Epithelial cell of prostate (primary cell): Measurements from ENCODE around the gene FAM171A1.
"Not testable (repeated sequence)": the region's sequence is repeated elsewhere in the genome, so short reads cannot be mapped to it uniquely, and the experiment has no call there.

Experiments used
- DNase-seq: peaks from one replicate; pipeline ENCODE4 v3.0.0-alpha.2; 2011; ENCODE audit warnings: low read depth, low spot score
- H3K27ac ChIP-seq: fragments of 450-650 bp; 2 replicates; pipeline ENCODE4 v1.5.1; 2017; ENCODE audit warnings: mild to moderate bottlenecking

Gene FAM171A1

DNA sequence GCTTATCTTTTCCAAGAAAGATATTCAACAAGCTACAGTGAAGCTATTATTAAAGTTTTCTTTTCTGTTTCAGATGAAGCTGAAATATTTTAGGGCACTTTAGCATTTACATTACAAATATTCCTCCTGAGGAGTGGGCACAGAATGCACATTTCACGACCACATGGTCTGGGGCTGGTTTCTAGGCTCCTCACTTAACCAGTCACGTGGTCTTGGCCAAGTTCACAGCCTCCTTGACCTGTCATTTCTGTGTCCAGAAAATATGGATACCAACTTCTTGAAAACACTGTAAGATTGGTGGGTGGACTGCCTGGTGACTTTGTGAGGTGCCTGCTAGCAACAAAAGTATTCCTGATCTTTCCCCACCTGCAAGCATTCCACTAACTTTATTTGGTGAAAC, 70.9 kb downstream of the FAM171A1 start:
- DNase-seq = no peak
- H3K27ac ChIP-seq = no peak overlapping the region

DNA sequence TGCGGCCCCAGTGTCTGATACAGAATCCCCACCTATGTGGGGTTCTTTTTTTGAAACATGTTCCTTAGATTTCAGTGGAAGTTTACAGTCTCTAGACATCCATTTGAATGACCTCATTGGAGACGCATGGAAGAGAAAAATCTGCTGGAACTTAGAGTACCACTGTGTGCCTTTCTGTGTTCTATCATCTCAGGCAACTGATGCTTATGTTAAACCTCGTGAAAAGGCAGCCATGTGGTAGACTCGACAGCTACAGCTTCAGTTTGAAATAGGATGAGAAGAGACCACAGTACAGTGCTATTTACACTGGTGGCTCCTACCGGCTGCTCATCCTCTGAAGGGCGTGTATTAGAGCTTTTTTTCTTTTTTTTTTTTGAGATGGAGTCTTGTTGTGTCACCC, 74.4 kb downstream of the FAM171A1 start:
- H3K27ac ChIP-seq = no peak overlapping the region
- no peak for DNase-seq

DNA sequence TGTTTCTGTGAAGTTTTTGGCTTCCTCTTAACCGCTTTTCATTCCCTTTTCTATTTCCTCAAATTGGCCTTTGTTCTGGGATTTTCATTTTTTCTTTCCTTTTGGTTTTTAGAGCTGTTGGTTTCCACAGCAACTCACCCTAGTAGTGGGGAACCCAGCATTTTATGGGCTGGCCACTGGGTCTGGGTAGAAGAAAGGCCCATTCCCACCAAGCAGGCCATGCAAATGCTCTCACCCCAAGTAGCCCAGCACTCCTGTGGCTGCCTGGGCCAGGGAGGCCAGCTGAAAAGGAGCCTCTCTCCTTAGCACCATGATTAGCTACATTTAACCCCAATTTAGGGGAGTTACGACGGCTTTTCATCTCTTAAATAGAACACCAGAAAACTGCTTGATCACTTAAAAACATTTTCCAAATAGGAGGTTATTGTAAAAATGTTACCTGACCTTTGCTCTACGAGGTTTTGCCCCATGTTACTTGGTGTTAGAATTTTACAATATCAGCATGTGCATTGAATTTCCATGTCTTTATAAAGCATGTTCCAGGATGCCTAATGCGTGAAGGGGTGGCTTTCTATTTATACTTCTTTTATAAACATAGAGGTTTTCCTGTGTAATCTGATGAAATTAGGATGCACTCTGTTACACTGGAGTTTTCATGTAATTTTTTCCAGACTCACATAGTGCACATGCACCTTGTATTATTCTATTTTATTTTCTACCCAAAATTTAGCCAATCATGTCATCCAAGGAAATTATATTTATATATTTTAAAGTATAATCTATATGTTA, 75.4 kb downstream of the FAM171A1 start:
- no peak overlapping the region for H3K27ac ChIP-seq
- no peak for DNase-seq

DNA sequence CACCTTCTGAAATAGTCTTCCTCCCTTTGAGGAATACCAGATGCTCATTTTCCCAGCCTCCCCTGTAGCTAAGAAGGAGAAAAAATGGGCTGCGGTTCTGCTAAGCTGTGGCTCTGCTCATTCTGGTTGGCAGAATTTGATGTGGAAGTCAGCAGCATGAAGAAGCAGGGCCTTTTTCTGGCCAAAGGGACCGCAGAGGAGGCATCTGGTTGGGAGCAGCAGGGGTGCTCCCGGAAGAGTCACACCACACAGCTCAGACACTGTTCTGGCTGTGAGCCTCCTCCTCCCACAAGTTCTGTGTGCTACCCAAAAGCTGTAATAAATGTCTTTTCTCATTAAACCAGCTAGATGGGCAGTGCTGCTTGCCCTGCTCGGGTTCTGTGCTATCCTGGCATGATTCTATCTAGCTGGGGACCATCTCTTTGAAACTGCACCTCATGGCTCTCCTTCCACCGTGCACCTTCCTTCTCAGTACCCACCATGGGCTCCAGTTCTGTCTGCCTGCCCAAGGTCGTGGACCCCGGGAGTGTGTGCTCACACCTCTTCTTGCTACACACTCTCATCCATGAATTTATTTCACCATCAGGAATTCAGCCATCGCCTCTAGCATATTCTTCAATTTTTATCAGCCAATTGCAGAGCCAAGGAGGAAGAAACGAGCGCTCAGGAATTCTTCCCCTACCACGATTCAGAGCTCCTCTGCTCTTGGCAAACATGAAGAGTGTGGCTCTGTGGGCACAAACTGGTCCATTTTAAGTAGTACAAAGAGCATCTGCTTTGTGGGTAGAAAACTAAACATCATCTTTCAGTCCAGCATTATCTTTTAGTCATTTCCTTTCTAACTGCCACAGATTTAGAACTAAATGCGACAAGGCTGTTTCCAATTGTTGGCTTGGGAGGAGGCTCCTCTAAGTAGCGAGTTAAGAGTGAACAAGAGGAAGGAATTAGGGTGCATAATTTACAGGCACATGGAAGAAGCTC, 76.9 kb downstream of the FAM171A1 start:
- DNase-seq = no peak
- no peak overlapping the region for H3K27ac ChIP-seq

DNA sequence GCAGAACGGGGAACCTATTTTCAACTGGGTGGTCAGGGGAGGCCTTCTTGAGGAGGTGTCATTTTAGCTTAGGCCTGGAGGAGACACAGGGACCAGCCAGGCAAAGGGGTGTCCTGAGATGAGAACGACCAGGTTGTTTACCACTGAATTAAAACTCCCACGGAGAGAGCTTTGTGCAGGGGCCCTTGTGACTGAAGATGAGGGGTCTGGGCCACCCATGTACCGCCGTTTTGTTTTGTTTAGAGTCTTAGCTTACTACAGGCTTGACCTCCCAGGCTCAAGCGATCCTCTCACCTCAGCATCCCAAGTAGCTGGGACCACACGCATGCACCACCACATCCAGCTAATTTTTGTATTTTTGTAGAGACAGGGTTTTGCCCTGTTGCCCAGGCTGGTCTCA, 80.4 kb downstream of the FAM171A1 start:
- H3K27ac ChIP-seq = no peak overlapping the region
- DNase-seq = no peak

DNA sequence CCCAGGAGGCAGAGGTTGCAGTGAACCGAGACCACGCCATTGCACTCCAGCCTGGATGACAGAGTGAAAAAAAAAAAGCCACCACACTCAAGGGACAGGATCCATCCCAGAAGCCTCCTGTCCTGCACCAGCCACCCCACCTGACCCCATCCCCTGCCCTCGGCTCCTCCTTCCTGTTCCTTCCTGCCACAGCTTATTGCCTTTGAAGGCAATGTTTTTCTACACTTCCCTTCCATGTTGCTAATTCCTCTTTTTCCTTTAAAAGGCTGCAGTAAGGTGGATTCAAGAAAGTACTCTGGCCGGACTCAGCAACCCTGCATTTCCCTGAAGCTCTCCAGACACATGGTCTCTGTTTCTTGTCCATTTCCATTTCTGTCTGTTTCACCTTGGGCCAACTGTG, 80.9 kb downstream of the FAM171A1 start:
- H3K27ac ChIP-seq = no peak overlapping the region
- DNase-seq = no peak

DNA sequence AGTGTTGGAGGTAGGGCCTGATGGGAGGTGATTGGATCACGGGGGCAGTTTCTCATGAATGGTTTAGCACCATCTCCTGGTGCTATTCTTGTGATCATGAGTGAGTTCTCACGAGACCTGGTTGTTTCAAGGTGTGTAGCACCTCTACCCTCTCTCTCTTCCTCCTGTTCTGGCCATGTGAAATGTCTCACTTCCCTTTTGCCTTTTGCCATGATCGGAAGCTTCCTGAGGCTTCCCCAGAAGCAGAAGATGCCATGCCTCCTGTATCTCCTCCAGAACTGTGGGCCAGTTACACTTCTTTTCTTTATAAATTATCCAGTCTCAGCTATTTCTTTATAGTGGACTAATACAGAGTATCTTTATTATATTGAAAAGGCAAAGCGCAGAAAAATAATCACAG, 90.1 kb downstream of the FAM171A1 start:
- no peak for DNase-seq
- no peak overlapping the region for H3K27ac ChIP-seq

DNA sequence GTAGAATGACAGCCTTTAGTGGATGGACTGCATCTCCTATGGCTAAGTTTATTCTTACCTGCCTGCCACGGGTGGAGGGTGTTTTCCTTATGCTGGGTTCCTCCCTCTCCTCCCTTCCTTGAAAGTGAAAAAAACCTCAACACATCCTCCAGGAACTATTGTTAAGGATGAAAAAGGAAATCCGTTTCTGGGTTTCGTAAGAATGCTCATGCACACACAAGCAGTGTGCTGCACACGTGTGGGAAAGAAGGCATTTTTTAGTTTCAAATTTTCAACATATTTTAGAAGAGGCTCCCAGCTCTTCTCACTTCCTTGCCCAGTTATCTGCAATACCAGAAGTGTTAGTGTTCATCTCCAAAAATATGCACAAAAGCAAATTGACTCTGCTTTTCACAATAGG, 90.6 kb downstream of the FAM171A1 start:
- no peak for DNase-seq
- no peak overlapping the region for H3K27ac ChIP-seq

DNA sequence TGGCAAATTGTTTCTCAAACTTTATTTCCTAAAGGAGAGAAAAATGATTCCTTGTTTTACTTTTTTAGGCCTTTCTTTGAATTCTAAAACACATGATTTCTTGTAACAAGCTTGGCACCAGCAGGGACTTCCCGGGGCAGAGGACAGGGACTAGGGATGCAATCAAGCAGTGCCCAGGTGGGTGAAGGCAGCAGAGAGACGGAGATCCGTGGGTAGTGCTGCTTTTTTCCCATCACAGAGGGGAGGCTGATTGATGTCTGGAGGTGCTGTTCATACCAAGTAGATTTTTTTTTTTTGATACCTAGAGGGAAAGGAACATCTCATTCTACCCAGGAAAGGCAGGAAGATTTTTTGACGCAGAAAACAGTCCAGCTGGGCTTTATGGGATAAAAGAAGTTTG, 91.9 kb downstream of the FAM171A1 start:
- no peak overlapping the region for H3K27ac ChIP-seq
- DNase-seq = no peak

DNA sequence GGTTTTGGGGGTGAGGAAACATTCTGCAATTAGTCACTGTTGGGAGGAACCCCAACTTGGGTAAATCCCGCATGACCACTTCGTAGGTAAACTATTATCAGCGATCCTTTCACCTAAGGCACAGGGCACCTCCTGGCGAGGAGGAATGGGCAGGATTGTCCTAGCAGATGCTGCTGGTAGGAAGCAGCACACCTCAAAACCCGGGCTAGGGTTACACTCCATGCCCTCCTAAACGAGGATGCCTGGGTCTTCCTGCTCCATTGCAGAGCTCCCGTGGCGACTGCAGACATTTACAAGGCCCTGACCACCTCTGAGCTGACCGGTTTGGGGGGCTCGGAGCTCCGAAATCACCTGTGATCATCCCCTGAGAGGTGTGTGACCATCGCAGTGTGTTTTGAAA, 92.3 kb downstream of the FAM171A1 start:
- no peak for DNase-seq
- no peak overlapping the region for H3K27ac ChIP-seq

DNA sequence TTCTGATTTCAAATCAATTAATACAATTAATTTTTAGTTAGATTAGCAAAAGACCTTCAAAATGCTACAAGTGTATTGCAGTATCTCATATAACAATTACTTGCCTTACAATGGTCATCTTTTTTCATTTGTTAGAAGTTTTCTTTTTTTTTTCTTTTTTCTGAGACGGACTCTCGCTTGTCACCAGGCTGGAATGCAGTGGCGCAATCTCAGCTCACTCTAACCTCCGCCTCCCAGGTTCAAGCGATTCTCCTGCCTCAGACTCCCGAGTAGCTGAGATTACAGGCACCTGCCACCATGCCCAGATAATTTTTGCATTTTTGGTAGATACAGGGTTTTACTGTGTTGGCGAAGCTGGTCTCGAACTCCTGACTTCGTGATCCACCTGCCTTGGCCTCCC, 95.0 kb downstream of the FAM171A1 start:
- not testable (repeated sequence) for DNase-seq, H3K27ac ChIP-seq

DNA sequence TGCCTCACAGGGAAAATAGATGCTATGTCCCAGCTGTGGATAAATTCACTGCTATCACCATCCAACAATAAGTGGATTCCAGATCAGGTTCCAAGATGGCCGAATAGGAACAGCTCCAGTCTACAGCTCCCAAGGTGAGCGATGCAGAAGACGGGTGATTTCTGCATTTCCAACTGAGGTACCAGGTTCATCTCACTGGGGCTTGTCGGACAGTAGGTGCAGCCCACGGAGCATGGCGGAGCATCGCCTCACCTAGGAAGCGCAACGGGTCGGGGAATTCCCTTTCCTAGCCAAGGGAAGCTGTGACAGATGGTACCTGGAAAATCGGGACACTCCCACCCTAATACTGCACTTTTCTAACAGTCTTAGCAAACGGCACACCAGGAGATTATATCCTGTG, 101.3 kb downstream of the FAM171A1 start:
- H3K27ac ChIP-seq, DNase-seq: not testable (repeated sequence)

DNA sequence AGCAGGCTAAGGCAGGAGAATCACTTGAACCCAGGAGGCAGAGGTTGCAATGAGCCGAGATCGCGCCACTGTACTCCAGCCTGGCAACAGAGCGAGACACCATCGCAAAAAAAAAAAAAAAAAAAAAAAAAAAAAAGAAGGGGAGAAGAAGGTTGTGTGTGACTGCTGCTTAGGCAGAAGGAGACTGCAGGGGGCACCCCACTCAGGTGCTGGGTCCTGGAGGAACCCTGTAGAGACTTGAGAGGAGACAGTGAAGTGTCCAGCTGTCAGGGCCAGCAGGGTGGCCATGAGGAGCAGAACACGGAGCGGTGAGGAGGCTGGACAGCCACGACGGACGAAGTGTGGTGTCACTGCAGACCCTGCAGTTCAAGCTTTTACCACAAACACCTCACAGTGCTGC, 103.6 kb downstream of the FAM171A1 start:
- H3K27ac ChIP-seq = no peak overlapping the region
- DNase-seq = no peak

DNA sequence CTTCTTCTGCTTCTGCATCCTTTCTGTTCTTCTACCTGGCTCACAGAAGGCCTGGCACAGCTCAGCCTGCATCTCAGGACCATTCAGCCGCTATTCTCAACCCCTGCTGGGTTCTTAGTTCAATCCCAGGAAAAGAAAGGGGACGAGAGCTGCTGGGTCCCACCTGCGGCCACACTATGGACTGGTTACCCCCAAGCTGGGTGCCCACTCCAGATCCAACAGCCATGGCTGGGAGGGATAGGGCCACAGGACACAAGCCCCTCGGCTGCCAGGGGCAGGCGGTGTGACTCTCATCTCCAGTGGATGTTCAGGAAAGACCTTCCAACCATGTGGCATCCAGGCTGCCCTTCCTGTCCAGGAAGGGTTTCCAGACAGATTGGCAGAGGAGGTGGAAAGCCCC, 105.0 kb downstream of the FAM171A1 start:
- no peak overlapping the region for H3K27ac ChIP-seq

DNA sequence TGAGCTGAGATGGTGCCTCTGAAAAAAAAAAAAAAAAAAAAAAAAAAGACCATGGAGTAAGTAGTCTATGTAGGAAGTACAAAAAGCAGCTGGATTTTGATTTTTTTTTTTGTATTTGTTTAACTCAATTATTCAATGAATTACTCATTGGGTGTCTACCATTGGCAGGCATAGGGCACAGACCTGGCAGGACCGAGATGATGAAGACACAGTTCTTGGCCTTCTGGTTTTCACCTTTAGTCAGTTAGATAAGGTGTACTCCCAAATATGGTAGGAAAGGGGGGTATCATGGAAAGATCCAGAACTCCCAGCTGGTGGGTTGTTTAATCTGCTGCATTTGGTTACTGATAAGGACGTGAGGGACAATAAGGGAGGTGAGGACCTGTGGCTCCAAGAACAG, 105.5 kb downstream of the FAM171A1 start:
- H3K27ac ChIP-seq = no peak overlapping the region
- no peak for DNase-seq

More for the DNA sequence above, 105.0 kb downstream of the FAM171A1 start:
- no peak for DNase-seq

DNA sequence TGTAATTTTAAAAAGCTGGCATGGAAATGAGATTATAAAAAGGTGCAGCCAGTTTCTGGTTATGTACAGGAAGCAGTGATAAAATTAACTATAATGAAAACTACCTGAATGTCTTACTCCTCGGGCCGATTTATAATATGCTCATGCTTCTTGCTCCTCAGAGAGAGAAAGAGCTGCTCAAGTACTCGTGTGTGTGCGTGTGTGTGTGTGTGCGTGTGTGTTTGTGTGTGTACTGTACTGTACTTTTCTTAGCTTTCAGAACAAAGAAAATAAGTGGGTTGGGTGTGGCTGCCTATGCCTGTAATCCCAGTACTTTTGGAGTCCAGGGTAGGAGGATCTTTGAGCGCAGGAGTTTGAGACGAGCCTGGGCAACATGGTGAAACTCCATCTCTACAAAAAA, 106.0 kb downstream of the FAM171A1 start:
- H3K27ac ChIP-seq = no peak overlapping the region
- DNase-seq = no peak

DNA sequence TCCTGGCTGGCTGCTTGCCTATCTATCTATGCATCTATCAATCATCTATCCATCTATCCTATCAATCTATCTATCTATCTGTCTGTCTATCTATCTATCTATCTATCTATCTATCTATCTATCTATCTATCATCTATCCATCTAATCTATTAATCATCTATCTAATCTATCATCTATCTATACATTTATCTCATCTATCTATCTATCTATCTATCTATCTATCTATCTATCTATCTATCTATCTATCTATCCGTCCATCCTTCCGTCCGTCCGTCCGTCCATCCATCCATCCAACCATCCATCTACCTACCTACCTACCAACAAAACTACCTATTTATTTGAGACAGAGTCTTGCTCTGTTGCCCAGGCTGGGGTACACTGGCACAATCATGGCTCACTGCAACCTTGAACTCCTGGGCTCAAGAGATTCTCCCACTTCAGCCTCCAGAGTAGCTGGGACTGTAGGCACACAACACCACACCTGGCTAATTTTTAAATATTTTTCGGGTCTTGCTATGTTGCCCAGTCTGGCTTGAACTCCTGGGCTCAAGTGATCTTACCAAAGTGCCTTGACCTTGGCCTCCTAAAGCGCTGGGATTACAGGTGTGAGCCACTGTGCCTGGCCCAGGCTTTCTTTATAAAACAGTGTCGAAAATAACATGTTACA, 107.3 kb downstream of the FAM171A1 start:
- no peak for DNase-seq
- H3K27ac ChIP-seq = no peak overlapping the region

DNA sequence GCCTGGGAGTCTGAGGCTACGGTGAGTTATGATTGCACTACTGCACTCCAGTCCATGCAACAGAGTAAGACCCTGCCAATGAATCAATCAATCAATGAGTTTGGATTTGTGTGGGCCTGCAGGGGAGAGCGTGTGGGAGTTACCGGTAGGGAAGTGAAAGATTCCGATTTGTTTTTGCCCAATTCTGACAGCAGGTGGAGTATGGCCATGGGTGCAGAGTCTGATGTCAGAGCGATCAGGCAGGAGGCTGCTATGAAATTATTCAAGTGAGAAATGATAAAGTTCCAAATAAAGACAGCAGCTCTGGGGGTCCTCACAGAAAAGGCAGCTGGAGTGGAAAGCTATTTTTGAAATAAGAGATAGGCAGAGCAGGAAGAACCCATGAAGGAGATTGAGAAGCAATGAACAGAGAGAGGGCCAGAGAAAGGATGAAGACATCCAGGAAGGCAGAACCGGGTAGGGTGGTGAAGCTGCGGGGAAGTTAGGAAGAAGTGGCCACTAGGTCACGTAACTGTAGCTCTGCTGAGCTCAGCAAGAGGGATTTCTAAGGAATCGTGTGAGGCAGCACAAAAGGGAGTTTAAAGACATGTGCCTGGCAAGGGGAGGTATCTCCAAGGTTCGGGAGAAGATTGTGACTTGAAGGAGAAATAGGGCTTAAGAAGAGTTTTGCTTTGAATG, 108.9 kb downstream of the FAM171A1 start:
- DNase-seq = no peak
- H3K27ac ChIP-seq = no peak overlapping the region

DNA sequence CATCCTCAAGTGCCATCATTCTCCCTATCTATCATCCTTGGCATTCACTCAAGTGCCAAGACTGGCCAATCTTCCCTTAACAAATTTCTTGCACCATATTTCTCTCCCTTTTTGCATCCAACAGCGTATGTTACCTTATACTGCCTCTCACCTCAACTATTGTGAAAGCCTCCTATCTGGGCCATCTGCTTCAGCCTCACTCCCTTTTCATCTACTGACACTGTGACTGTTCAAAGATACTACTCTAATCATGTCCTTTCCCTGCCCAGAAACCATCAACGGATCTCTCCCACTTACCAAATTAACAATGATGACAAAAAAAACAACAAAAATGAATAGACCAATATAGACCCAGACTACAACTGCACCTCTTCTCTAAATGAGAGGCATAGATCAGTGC, 112.0 kb downstream of the FAM171A1 start:
- H3K27ac ChIP-seq = no peak overlapping the region
- DNase-seq = no peak

DNA sequence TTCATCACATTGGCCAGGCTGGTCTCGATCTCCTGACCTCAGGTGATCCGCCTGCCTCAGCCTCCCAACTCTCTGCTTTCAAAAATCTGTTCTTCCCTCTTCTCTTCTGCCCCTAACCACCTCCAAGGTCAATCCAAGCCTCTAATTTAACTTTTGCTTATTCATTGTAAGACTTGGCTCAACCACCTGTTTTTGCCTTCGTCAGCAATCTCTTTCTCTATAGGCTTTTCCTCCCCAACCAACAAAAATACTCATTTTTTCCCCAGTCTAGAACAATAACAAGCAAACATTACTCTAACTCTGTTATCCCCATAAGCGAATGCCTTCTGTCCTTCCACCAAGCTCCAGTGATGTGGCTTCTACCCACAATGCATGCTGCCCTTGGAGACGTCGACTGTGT, 112.8 kb downstream of the FAM171A1 start:
- H3K27ac ChIP-seq = no peak overlapping the region
- DNase-seq = no peak
